Mucosa of descending colon (tissue), 3 donors: ENCODE data around the gene NLGN4X. TPM values are rescaled to one million over a fixed set of nuclear protein-coding genes. Genes with fewer than 3 reads are reported as not detected.
A peak's percentile ranks its signal among the peaks of the same experiment; 100 is the strongest.
"Not testable (repeated sequence)": the region's sequence is repeated elsewhere in the genome, so short reads cannot be mapped to it uniquely, and the experiment has no call there.

Experiments used
- ATAC-seq: fragments of 200-7000 bp; cut with Tn5 transposase; one replicate; pipeline ENCODE4 v1.9.1; 2020; ENCODE audit warnings: mild to moderate bottlenecking, moderate library complexity
- DNase-seq, 3 donors: peaks; one replicate each; pipeline ENCODE4 v3.0.0-alpha.2; 2020
- H3K36me3 ChIP-seq: fragments of 200-600 bp; one replicate; pipeline ENCODE4 v1.8.0; 2021; ENCODE audit warnings: low read depth, mild to moderate bottlenecking
- H3K4me1 ChIP-seq: fragments of 200-600 bp; one replicate; pipeline ENCODE4 v1.8.0; 2021; ENCODE audit warnings: low read depth, mild to moderate bottlenecking
- H3K4me3 ChIP-seq: fragments of 200-600 bp; one replicate; pipeline ENCODE4 v1.8.0; 2021; ENCODE audit warnings: mild to moderate bottlenecking
- H3K9me3 ChIP-seq: fragments of 200-600 bp; one replicate; pipeline ENCODE4 v1.8.0; 2021; ENCODE audit warnings: mild to moderate bottlenecking
- CTCF ChIP-seq: fragments of 200-600 bp; IDR thresholded peaks from one replicate; pipeline ENCODE4 v1.8.0; 2022; ENCODE audit warnings: antibody characterized with exemption, mild to moderate bottlenecking
- intact Hi-C, 2 donors: fragments of 100-400 bp; cut with DNase I in 1 of 2; cut with micrococcal nuclease in 1 of 2; formaldehyde crosslinking; loops; one replicate each; pipeline versions ENCODE4 v1.11.0 to v1.11.1; 2022; cut with DNase I, micrococcal nuclease
- total RNA-seq, 3 donors: library from RNA; stranded (reverse); fragmentation: NEBNext Ultra II Directional in 2 of 3; extraction: Animal tissue kit (Norgen Biotek cat#: 25700) in 2 of 3; gene quantifications; one replicate each; pipeline versions ENCODE4 v1.2.1 to v1.2.4, GENCODE V29; 2021 to 2023
- donor health status: DM: no; HTN: no; CAD: no; lungs with moderate emphysema.
- donor health status: DM: no; HTN: no; CAD: no.
- donor health status: DM: no; HTN: yes; CAD: no.

Gene NLGN4X
- total RNA-seq, 3 donors from 2014 or later: 0.93 to 6.2 (median 1.1) TPM

- Histone ChIP-seq H3K4me3 (no peak overlapping the region), H3K36me3 (no peaks in the 10 kb centered on the region), H3K9me3 (peaks cover 5% of the 10 kb centered on the region), H3K4me1 (no peaks in the 10 kb centered on the region)
- ATAC-seq (no peak), DNase-seq (no peak)
- TF ChIP-seq CTCF: no peak
- intact Hi-C loops: no loop called here
Measured at GRCh38 chrX:5907207-5907606, 321.5 kb downstream of the NLGN4X start.

GRCh38 chrX:5903586-5904190 lies 325.0 kb downstream of the NLGN4X start:
- H3K9me3 ChIP-seq, intact Hi-C loops: not testable (repeated sequence)

GRCh38 chrX:5898463-5898862 lies 330.2 kb downstream of the NLGN4X start:
- no peak for DNase-seq
- H3K4me3 ChIP-seq: no peak overlapping the region
- no peaks in the 10 kb centered on the region for H3K36me3 ChIP-seq
- intact Hi-C loops: no loop called here
- TF ChIP-seq CTCF: no peak
- peaks cover 5% of the 10 kb centered on the region for H3K9me3 ChIP-seq
- no peak for ATAC-seq
- no peaks in the 10 kb centered on the region for H3K4me1 ChIP-seq

More at GRCh38 chrX:5903586-5904190, 325.0 kb downstream of the NLGN4X start:
- not testable (repeated sequence) for H3K4me3 ChIP-seq, H3K36me3 ChIP-seq, ATAC-seq, DNase-seq, H3K4me1 ChIP-seq

- H3K9me3 ChIP-seq: no peaks in the 10 kb centered on the region
- ATAC-seq: no peak
- no peak for DNase-seq
- no peaks in the 10 kb centered on the region for H3K4me1 ChIP-seq
- intact Hi-C loops: no loop called here
- H3K36me3 ChIP-seq: no peaks in the 10 kb centered on the region
- TF ChIP-seq CTCF: no peak
- H3K4me3 ChIP-seq: no peak overlapping the region
Measured at GRCh38 chrX:5891378-5891777, 337.3 kb downstream of the NLGN4X start.

GRCh38 chrX:5876984-5877596 lies 351.6 kb downstream of the NLGN4X start:
- ATAC-seq (no peak), DNase-seq (peak in 1 of 3 donors; percentile 2)
- Histone ChIP-seq H3K4me1 (no peaks in the 10 kb centered on the region), H3K36me3 (no peaks in the 10 kb centered on the region), H3K9me3 (no peaks in the 10 kb centered on the region), H3K4me3 (no peak overlapping the region)
- TF ChIP-seq CTCF: no peak
- intact Hi-C loops: no loop called here

- DNase-seq (no peak), ATAC-seq (no peak)
- intact Hi-C loops: no loop called here
- no peak overlapping the region for H3K4me3 ChIP-seq
- H3K4me1 ChIP-seq: no peaks in the 10 kb centered on the region
- no peak for TF ChIP-seq CTCF
- no peaks in the 10 kb centered on the region for H3K9me3 ChIP-seq
- no peaks in the 10 kb centered on the region for H3K36me3 ChIP-seq
Measured at GRCh38 chrX:5870238-5870637, 358.4 kb downstream of the NLGN4X start.
